ACHN (cell line): ENCODE data around the gene SCYGR3.
"Not testable (repeated sequence)": the region's sequence is repeated elsewhere in the genome, so short reads cannot be mapped to it uniquely, and the experiment has no call there.

Source experiments
- DNase-seq: peaks from one replicate; pipeline ENCODE4 v3.0.0-alpha.2; 2015
- in situ Hi-C: cut with HindIII; loops from 2 replicates; pipeline ENCODE4 v1.10.0; 2017; ENCODE audit warnings: low sequenced_read_pairs, low pct_ligation_motif_present, low pct_unique_long_range_greater_than_20kb

SCYGR3 gene

GRCh38 chr2:227615906-227616305 lies 1.3 kb upstream of the SCYGR3 start:
- DNase-seq = no peak
- in situ Hi-C loops = no loop called here

GRCh38 chr2:227615181-227615580 lies 541 bp upstream of the SCYGR3 start:
- in situ Hi-C loops = no loop called here
- DNase-seq = no peak

- in situ Hi-C loops = no loop called here
- DNase-seq = no peak
Measured at GRCh38 chr2:227614246-227614645, 394 bp downstream of the SCYGR3 start.

GRCh38 chr2:227613272-227613660 lies 1.4 kb downstream of the SCYGR3 start:
- no peak for DNase-seq
- in situ Hi-C loops = no loop called here

GRCh38 chr2:227612546-227613271 lies 1.9 kb downstream of the SCYGR3 start:
- in situ Hi-C loops = no loop called here

GRCh38 chr2:227610123-227610522 lies 4.5 kb downstream of the SCYGR3 start:
- in situ Hi-C loops = no loop called here
- DNase-seq = no peak

More at GRCh38 chr2:227612546-227613271, 1.9 kb downstream of the SCYGR3 start:
- no peak for DNase-seq

GRCh38 chr2:227608561-227609338 lies 5.9 kb downstream of the SCYGR3 start:
- no peak for DNase-seq

GRCh38 chr2:227607941-227608340 lies 6.7 kb downstream of the SCYGR3 start:
- no peak for DNase-seq
- in situ Hi-C loops = no loop called here

More at GRCh38 chr2:227608561-227609338, 5.9 kb downstream of the SCYGR3 start:
- in situ Hi-C loops = no loop called here

- in situ Hi-C loops = no loop called here
- no peak for DNase-seq
Measured at GRCh38 chr2:227606476-227606875, 8.2 kb downstream of the SCYGR3 start.

- DNase-seq = no peak
- in situ Hi-C loops = no loop called here
Measured at GRCh38 chr2:227602358-227602757, 12.3 kb downstream of the SCYGR3 start.

- in situ Hi-C loops, DNase-seq: not testable (repeated sequence)
Measured at GRCh38 chr2:227598835-227599503, 15.7 kb downstream of the SCYGR3 start, which contains the start of gene SCYGR2. TSS of gene SCYGR2 (plus strand) at chr2:227598893. CDS start at chr2:227598893, 0 bp downstream.

- in situ Hi-C loops = no loop called here
- DNase-seq = no peak
Measured at GRCh38 chr2:227597998-227598397, 16.6 kb downstream of the SCYGR3 start.

- in situ Hi-C loops = no loop called here
- no peak for DNase-seq
Measured at GRCh38 chr2:227597036-227597435, 17.6 kb downstream of the SCYGR3 start.

GRCh38 chr2:227595797-227596196 lies 18.8 kb downstream of the SCYGR3 start:
- in situ Hi-C loops = no loop called here
- no peak for DNase-seq

- in situ Hi-C loops = no loop called here
- no peak for DNase-seq
Measured at GRCh38 chr2:227592694-227593387, 21.8 kb downstream of the SCYGR3 start.

GRCh38 chr2:227582369-227582768 lies 32.3 kb downstream of the SCYGR3 start:
- in situ Hi-C loops = no loop called here
- no peak for DNase-seq

GRCh38 chr2:227579791-227580190 lies 34.8 kb downstream of the SCYGR3 start:
- in situ Hi-C loops = no loop called here

GRCh38 chr2:227578642-227579041 lies 36.0 kb downstream of the SCYGR3 start:
- in situ Hi-C loops = no loop called here
- DNase-seq = no peak

More at GRCh38 chr2:227579791-227580190, 34.8 kb downstream of the SCYGR3 start:
- DNase-seq = no peak

- DNase-seq = no peak
- in situ Hi-C loops = no loop called here
Measured at GRCh38 chr2:227577555-227577954, 37.1 kb downstream of the SCYGR3 start.
